H9 (cell line): ENCODE measurements around the gene MYOCD. TPM values are rescaled to one million over a fixed set of nuclear protein-coding genes. Genes with fewer than 3 reads are reported as not detected.

Experiments used
- DNase-seq: peaks from one replicate; pipeline ENCODE4 v3.0.0-alpha.2; 2017
- H2AFZ ChIP-seq: one replicate; pipeline ENCODE4 v1.6.1; 2013; ENCODE audit warnings: mild to moderate bottlenecking, low read length, control low read depth, moderate library complexity
- H2AK5ac ChIP-seq: 2 replicates; pipeline ENCODE4 v1.6.1; 2013; ENCODE audit warnings: low read length, control low read depth, mixed read lengths; ENCODE audit not compliant: insufficient read length
- H2BK120ac ChIP-seq: one replicate; pipeline ENCODE4 v1.6.1; 2013; ENCODE audit warnings: low read depth, mild to moderate bottlenecking, low read length, control low read depth, inconsistent platforms; ENCODE audit not compliant: poor library complexity, severe bottlenecking
- H2BK12ac ChIP-seq: 2 replicates; pipeline ENCODE4 v1.6.1; 2013; ENCODE audit warnings: low read length, control low read depth, mixed read lengths, low read depth; ENCODE audit not compliant: insufficient read length
- H2BK15ac ChIP-seq: 2 replicates; pipeline ENCODE4 v1.6.1; 2013; ENCODE audit warnings: low read depth, low read length, control low read depth
- H2BK20ac ChIP-seq: one replicate; pipeline ENCODE4 v1.6.1; 2013; ENCODE audit warnings: low read depth, mild to moderate bottlenecking, low read length, control low read depth, inconsistent platforms; ENCODE audit not compliant: poor library complexity, severe bottlenecking
- H2BK5ac ChIP-seq: 2 replicates; pipeline ENCODE4 v1.6.1; 2013; ENCODE audit warnings: low read length, control low read depth, mixed read lengths; ENCODE audit not compliant: insufficient read length
- H3K14ac ChIP-seq: 2 replicates; pipeline ENCODE4 v1.6.1; 2013; ENCODE audit warnings: low read length, control low read depth; ENCODE audit not compliant: insufficient read depth
- H3K18ac ChIP-seq: 2 replicates; pipeline ENCODE4 v1.6.1; 2013; ENCODE audit warnings: low read depth, mild to moderate bottlenecking, mixed read lengths, low read length, control low read depth; ENCODE audit not compliant: insufficient read length
- H3K23ac ChIP-seq: 2 replicates; pipeline ENCODE4 v1.6.1; 2013; ENCODE audit warnings: low read length, control low read depth, mixed read lengths, low read depth; ENCODE audit not compliant: insufficient read length
- H3K23me2 ChIP-seq: 2 replicates; pipeline ENCODE4 v1.6.1; 2013; ENCODE audit warnings: low read depth, mild to moderate bottlenecking, mixed read lengths, low read length, control low read depth; ENCODE audit not compliant: insufficient read length, poor library complexity, severe bottlenecking
- H3K27ac ChIP-seq: 2 replicates; pipeline ENCODE4 v1.5.1; 2013; ENCODE audit warnings: low read length, control low read depth, mixed read lengths, low read depth; ENCODE audit not compliant: insufficient read length
- H3K27me3 ChIP-seq: 2 replicates; pipeline ENCODE4 v1.6.1; 2013; ENCODE audit warnings: low read length, control low read depth, inconsistent platforms; ENCODE audit not compliant: insufficient read depth
- H3K4ac ChIP-seq: 2 replicates; pipeline ENCODE4 v1.6.1; 2013; ENCODE audit warnings: low read depth, mild to moderate bottlenecking, control low read depth, inconsistent platforms, low read length, moderate library complexity
- H3K4me1 ChIP-seq: 2 replicates; pipeline ENCODE4 v1.6.1; 2013; ENCODE audit warnings: low read length, control low read depth, inconsistent platforms; ENCODE audit not compliant: insufficient read depth
- H3K4me2 ChIP-seq: 2 replicates; pipeline ENCODE4 v1.6.1; 2013; ENCODE audit warnings: low read length, control low read depth, mixed read lengths; ENCODE audit not compliant: insufficient read length, insufficient read depth
- H3K56ac ChIP-seq: 2 replicates; pipeline ENCODE4 v1.6.1; 2013; ENCODE audit warnings: low read depth, mild to moderate bottlenecking, mixed read lengths, low read length, control low read depth; ENCODE audit not compliant: insufficient read length
- H3K79me1 ChIP-seq: 2 replicates; pipeline ENCODE4 v1.6.1; 2013; ENCODE audit warnings: low read depth, mild to moderate bottlenecking, moderate library complexity, low read length, control low read depth, inconsistent platforms; ENCODE audit not compliant: insufficient read depth, poor library complexity, severe bottlenecking
- H3K79me2 ChIP-seq: 2 replicates; pipeline ENCODE4 v1.6.1; 2013; ENCODE audit warnings: low read length, control low read depth, inconsistent platforms; ENCODE audit not compliant: insufficient read depth
- H3K9ac ChIP-seq: 2 replicates; pipeline ENCODE4 v1.6.1; 2013; ENCODE audit warnings: low read length, control low read depth, mixed read lengths; ENCODE audit not compliant: insufficient read length; ENCODE audit errors: extremely low read depth
- H3K9me3 ChIP-seq: one replicate; pipeline ENCODE4 v1.6.1; 2013; ENCODE audit warnings: low read depth, low read length, inconsistent platforms; ENCODE audit not compliant: control insufficient read depth
- H3T11ph ChIP-seq: one replicate; pipeline ENCODE4 v1.6.1; 2013; ENCODE audit warnings: mild to moderate bottlenecking, low read length, control low read depth, inconsistent platforms
- H4K20me1 ChIP-seq: one replicate; pipeline ENCODE4 v1.6.1; 2013; ENCODE audit not compliant: control insufficient read depth, insufficient read length, insufficient read depth
- H4K5ac ChIP-seq: 2 replicates; pipeline ENCODE4 v1.6.1; 2013; ENCODE audit warnings: low read depth, mild to moderate bottlenecking, mixed read lengths, low read length, control low read depth; ENCODE audit not compliant: insufficient read length
- H4K8ac ChIP-seq: replicated peaks from 2 replicates; pipeline ENCODE4 v1.6.1; 2013; ENCODE audit warnings: low read length, control low read depth, mixed read lengths, low read depth; ENCODE audit not compliant: insufficient read length
- H4K91ac ChIP-seq: 2 replicates; pipeline ENCODE4 v1.6.1; 2013; ENCODE audit warnings: low read depth, mild to moderate bottlenecking, moderate library complexity, mixed read lengths, low read length, control low read depth; ENCODE audit not compliant: insufficient read length
- H3K27ac Mint-ChIP-seq, 3 experiments: 2 replicates in 2 of 3; 3 replicates in 1 of 3; pipeline ENCODE4 v1.8.0; 2020 to 2021; ENCODE audit warnings: mixed read lengths in 3 of 3, mild to moderate bottlenecking in 1 of 3, moderate library complexity in 1 of 3
- H3K27me3 Mint-ChIP-seq: 2 replicates; pipeline ENCODE4 v1.8.0; 2021; ENCODE audit warnings: low read depth, mild to moderate bottlenecking, moderate library complexity, mixed read lengths
- H3K36me3 Mint-ChIP-seq, 3 experiments: 2 replicates in 2 of 3; 3 replicates in 1 of 3; pipeline ENCODE4 v1.8.0; 2020 to 2021; ENCODE audit warnings: low read depth in 3 of 3, mixed read lengths in 3 of 3; ENCODE audit not compliant: insufficient read depth in 1 of 3
- H3K4me1 Mint-ChIP-seq, 2 experiments: 2 replicates each; pipeline ENCODE4 v1.8.0; 2020; ENCODE audit warnings: mixed read lengths in 2 of 2
- H3K4me3 Mint-ChIP-seq, 2 experiments: 2 replicates in 1 of 2; 3 replicates in 1 of 2; pipeline ENCODE4 v1.8.0; 2020 to 2021; ENCODE audit warnings: mild to moderate bottlenecking in 2 of 2, mixed read lengths in 2 of 2, moderate library complexity in 1 of 2
- H3K9me3 Mint-ChIP-seq, 2 experiments: 2 replicates in 1 of 2; 3 replicates in 1 of 2; pipeline ENCODE4 v1.8.0; 2020; ENCODE audit warnings: mild to moderate bottlenecking in 2 of 2, mixed read lengths in 2 of 2, moderate library complexity in 1 of 2
- WGBS: extraction: QIAGEN DNeasy Blood & Tissue Kit; methylation state at CpG from one replicate; pipeline ENCODE4 v1.1.7; 2013; ENCODE audit warnings: missing lambda C conversion rate, low lambda C conversion rate, mixed read lengths; ENCODE audit not compliant: insufficient read length; ENCODE audit errors: extremely low coverage; 5-methylcytosine and 5-hydroxymethylcytosine counted together
- total RNA-seq: library from RNA; stranded (reverse); gene quantifications from 2 replicates; pipeline ENCODE4 v1.2.1, GENCODE V29; 2021
- TF ChIP-seq, protein P1 (sequence below): fragments of 200-600 bp; sonication (generic); conservative IDR thresholded peaks from 3 replicates; pipeline ENCODE4 v1.8.0; 2021; ENCODE audit warnings: antibody characterized with exemption, mild to moderate bottlenecking

The MYOCD gene
- total RNA-seq, 1 experiment from 2014 or later = 0.17 TPM

DNA sequence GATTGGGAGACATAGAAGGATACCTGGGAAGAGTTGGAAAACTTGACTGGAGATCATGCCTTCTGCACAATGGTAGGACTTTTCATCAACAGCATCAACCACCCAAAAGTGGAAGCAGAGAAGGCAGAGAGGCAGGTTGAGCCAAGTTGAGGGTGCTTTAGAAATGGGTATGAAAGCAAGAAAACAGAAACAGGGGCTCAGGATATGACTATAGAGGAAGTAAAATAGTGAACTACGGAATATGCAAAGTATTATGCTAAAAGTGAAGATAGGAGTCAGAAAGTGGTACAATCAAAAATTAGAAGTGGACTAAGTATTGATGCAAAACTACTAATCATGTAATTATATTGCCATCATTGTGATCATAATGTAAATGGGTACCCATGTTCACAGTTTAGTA, 107.5 kb downstream of the MYOCD start:
- Histone ChIP-seq H3K79me1 (no peaks in the 10 kb centered on the region), H3K9me3 (no peaks in the 10 kb centered on the region), H3K14ac (no peak overlapping the region), H3K18ac (no peak overlapping the region), H3K27ac (no peak overlapping the region), H2BK15ac (no peak overlapping the region), H4K8ac (no peak overlapping the region), H4K20me1 (no peaks in the 10 kb centered on the region), H3K23me2 (no peaks in the 10 kb centered on the region), H3K4ac (no peak overlapping the region), H3K9ac (no peak overlapping the region), H3T11ph (no peak overlapping the region), H3K23ac (no peak overlapping the region), H2BK5ac (no peak overlapping the region), H3K79me2 (no peaks in the 10 kb centered on the region), H2BK12ac (no peak overlapping the region), H4K5ac (no peak overlapping the region), H2BK120ac (no peak overlapping the region), H3K56ac (no peak overlapping the region), H3K4me2 (no peak overlapping the region), H4K91ac (no peak overlapping the region), H3K27me3 (no peaks in the 10 kb centered on the region), H2BK20ac (no peak overlapping the region), H3K4me1 (no peaks in the 10 kb centered on the region), H2AK5ac (no peak overlapping the region), H2AFZ (no peak overlapping the region)
- H3K36me3 Mint-ChIP-seq = no peaks in the 10 kb centered on the region
- H3K4me3 Mint-ChIP-seq = no peak overlapping the region
- H3K4me1 Mint-ChIP-seq = no peaks in the 10 kb centered on the region; a peak in 1 of 4 replicates
- H3K27ac Mint-ChIP-seq = no peak overlapping the region
- TF ChIP-seq, protein P1, sequence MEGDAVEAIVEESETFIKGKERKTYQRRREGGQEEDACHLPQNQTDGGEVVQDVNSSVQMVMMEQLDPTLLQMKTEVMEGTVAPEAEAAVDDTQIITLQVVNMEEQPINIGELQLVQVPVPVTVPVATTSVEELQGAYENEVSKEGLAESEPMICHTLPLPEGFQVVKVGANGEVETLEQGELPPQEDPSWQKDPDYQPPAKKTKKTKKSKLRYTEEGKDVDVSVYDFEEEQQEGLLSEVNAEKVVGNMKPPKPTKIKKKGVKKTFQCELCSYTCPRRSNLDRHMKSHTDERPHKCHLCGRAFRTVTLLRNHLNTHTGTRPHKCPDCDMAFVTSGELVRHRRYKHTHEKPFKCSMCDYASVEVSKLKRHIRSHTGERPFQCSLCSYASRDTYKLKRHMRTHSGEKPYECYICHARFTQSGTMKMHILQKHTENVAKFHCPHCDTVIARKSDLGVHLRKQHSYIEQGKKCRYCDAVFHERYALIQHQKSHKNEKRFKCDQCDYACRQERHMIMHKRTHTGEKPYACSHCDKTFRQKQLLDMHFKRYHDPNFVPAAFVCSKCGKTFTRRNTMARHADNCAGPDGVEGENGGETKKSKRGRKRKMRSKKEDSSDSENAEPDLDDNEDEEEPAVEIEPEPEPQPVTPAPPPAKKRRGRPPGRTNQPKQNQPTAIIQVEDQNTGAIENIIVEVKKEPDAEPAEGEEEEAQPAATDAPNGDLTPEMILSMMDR = no peak
- no CpG with 5 or more reads among the region's 1 CpG for WGBS
- DNase-seq = no peak
- H3K27me3 Mint-ChIP-seq = peaks cover 7% of the 10 kb centered on the region; the same call in 1 of the 2 replicates
- no peaks in the 10 kb centered on the region for H3K9me3 Mint-ChIP-seq
